Omental fat pad (tissue), 4 donors: Measurements from ENCODE around the gene RPUSD3. TPM values are rescaled to one million over a fixed set of nuclear protein-coding genes. Genes with fewer than 3 reads are reported as not detected.
A peak's percentile ranks its signal among the peaks of the same experiment; 100 is the strongest.

ENCODE experiments used
- ATAC-seq: fragments of 150-250 bp; one replicate; pipeline ENCODE4 v1.9.1; 2016; ENCODE audit warnings: mild to moderate bottlenecking, moderate library complexity; ENCODE audit not compliant: low FRiP score
- DNase-seq: peaks from one replicate; pipeline ENCODE4 v3.0.0-alpha.2; 2019; ENCODE audit warnings: low spot score
- CTCF ChIP-seq, 3 donors: fragments of 450-650 bp; IDR thresholded peaks; one replicate each; pipeline ENCODE4 v1.5.1; 2016 to 2017; ENCODE audit warnings: antibody characterized with exemption in 3 of 3, mild to moderate bottlenecking in 3 of 3, moderate library complexity in 2 of 3
- total RNA-seq, 4 donors: library from RNA; depleted of rRNA; stranded (reverse); fragments of >200 nt; gene quantifications; one replicate each; pipeline ENCODE4 v1.1.0, GENCODE V29; 2016

RPUSD3 gene
- total RNA-seq, 4 donors from 2014 or later = 18.4 to 44.9 (median 35.4) TPM

DNA sequence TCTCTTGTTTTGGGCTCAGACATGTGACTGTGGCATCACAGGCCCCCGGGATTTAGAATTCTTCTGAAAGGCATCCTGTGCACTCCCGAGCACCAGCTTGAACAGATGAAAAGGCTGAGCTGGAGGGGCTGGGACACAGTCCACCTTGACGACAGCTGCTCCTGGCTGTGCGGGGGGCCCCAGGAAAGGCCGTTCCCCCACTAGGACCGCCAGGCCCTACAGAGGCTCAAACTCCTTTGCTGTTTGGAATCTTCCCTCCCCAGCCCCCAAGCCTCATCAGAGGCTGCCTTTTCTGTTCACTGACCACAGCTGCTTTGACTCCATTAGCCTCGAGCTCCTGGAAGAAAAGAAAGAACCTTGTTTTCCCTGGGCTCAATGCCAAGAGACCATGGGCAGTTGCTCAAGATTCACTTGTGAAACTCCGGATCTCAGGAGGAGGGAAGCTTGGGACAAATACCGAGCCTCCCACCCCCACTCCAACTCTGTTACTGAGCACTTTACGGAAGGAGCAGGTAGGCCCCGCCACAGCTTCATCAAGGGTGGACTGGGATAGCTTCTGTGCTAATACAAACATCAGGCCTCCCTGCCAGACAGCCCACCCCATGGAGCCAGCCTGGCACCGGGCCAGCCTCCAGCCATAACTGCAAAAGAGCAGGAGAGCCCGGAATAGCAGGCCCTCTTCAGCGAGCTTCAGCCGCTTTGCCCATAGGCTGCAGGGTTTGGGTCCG is 20.6 kb upstream of the RPUSD3 start:
- TF ChIP-seq CTCF (IDR thresholded peaks at IDR 0.05) = no peak
- DNase-seq (no peak), ATAC-seq (peak; percentile 51)

- TF ChIP-seq CTCF (IDR thresholded peaks at IDR 0.05) = no peak
- DNase-seq = no peak
- no peak for ATAC-seq
Observed at GRCh38 chr3:9863058-9863772, 19.4 kb upstream of the RPUSD3 start.

DNA sequence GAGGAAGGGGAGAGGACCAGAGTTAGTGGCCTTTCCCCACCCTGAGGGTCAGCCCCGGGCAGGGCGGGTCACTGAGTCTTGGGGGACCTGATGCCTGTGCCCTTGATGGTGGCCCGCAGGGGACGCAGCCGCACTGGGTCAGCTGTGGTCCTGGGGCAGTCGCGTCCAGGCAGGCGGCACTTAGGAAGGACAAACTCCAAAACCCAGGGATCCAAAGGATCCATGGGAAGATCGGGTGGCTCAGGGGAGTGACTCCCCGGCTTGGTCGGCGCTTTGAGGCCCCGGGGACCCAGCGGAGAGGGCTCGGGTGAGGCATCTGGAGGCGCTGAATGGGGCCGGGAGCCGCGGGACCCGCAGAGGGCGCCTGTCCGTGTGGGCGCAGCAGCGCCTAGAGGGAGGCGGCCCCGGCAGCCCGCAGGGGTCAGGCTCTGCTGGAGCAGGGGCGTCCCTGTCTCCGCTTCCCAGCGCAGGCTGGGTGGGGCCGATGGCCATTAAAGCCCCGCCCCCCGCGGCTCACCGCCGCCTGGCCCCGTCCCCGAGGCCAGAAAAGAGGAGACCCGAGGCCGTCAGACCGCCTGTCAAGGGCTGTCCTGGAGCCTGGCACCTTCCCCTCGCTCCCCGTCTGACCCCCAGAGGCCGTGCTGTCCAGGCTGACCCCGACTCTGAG is 18.7 kb upstream of the RPUSD3 start:
- peak in 1 of 3 donors; percentile 20 for TF ChIP-seq CTCF (IDR thresholded peaks at IDR 0.05)
- ATAC-seq = peak; percentile 37
- no peak for DNase-seq

DNA sequence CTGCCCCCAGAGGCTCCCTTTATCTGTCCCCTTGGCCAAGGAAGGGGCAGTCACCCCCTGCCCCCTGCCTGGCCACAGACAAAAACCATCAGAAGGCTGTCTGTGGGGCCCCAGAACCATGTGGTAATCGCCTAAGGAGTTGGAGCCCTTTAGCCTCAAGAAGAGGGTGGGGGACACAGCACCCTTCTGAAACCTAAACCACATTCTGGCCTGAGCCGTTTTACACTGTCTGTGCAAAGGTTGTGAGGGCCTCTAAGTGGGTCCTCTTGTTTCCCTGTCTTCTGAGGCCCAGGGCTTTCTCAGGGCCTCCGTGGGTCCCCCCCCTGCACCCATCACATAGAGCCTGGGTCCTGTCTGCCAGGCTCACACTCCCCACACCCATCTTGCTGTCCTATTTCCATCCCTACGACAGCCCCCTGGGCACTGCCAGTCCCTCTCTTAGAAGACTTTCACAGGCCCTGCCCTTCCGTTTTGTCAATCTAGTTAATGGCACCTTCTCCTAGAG is 17.9 kb upstream of the RPUSD3 start:
- TF ChIP-seq CTCF (IDR thresholded peaks at IDR 0.05) = no peak
- ATAC-seq = no peak
- DNase-seq = no peak

DNA sequence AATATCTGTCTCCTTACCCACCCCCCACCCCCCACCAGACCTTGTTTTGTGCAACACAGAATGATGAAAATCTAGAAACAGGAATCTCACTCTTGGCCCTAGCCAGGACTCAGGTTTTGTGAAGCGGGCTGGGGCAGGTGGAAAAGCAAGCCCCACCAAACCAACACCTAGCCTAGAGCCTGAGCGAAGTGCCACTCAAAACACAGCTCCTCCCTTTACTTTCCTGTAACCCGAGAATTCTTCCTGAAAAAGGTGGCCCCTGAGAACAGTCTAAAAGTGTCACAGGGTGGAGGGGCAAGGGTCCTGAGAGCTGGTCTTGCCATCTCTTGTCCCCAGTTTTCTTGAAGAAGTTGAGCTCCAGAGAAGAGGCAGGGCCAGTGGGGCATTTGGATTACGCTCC is 17.4 kb upstream of the RPUSD3 start:
- no peak for ATAC-seq

DNA sequence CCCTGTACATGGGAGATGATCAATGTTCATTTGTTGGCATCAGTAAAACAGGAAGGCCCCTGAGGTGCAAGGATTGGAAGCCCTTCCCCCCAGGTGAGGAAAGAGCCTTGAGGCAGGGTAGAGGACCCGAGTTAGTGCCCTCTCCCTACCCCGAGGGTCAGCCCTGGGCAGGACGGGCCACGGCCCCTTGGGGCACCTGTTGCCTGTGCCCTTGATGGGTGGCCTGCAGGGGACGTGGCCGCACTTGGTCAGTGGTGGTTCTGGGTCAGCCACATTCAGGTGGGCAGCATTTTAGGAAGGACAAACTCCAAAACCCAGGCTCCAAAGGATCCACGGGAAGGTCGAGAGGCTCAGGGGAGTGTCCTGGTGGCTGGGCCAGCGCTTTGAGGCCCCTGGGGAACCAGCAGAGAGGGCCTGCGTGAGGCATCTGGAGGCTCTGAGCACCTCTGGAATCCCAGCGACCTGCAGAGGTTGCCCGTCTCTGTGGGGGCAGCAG is 15.8 kb upstream of the RPUSD3 start:
- no peak for TF ChIP-seq CTCF (IDR thresholded peaks at IDR 0.05)
- ATAC-seq (no peak), DNase-seq (no peak)

More for the DNA sequence above, 17.4 kb upstream of the RPUSD3 start:
- TF ChIP-seq CTCF (IDR thresholded peaks at IDR 0.05) = no peak
- DNase-seq = no peak
